H1 (cell line): ENCODE data around the gene NOBOX. TPM values are rescaled to one million over a fixed set of nuclear protein-coding genes. Genes with fewer than 3 reads are reported as not detected.

Experiments
- BACH1 ChIP-seq: IDR thresholded peaks from 2 replicates; pipeline ENCODE4 v1.6.1; 2012; ENCODE audit warnings: low read length, improper control_type of control experiment
- POLR2A ChIP-seq, 2 experiments: IDR thresholded peaks; 1 replicate in 1 of 2; 2 replicates in 1 of 2; pipeline ENCODE4 v1.6.1; 2011; ENCODE audit warnings: low read depth in 2 of 2, low read length in 2 of 2, mild to moderate bottlenecking in 2 of 2; ENCODE audit errors: control extremely low read depth in 1 of 2
- SRF ChIP-seq: IDR thresholded peaks from 2 replicates; pipeline ENCODE4 v1.6.1; 2011; ENCODE audit warnings: mild to moderate bottlenecking, low read depth, low read length, moderate library complexity
- ZNF274 ChIP-seq: IDR thresholded peaks from 2 replicates; pipeline ENCODE4 v1.7.0; 2012; ENCODE audit warnings: low read length, borderline replicate concordance; ENCODE audit errors: extremely low read depth
- polyA plus RNA-seq, 7 experiments: library from polyadenylated mRNA; depleted of rRNA in 3 of 7; stranded (reverse) in 5 of 7; unstranded in 2 of 7; fragments of >200 nt in 5 of 7; fragments of 200-250 nt in 2 of 7; gene quantifications; 1 replicate in 5 of 7; 2 replicates in 1 of 7; 4 replicates in 1 of 7; pipeline versions ENCODE4 v1.2.1 to v1.2.3, GENCODE V29; 2011 to 2013; ENCODE audit warnings: missing spikeins in 2 of 7, mixed read lengths in 2 of 7
- total RNA-seq: library from RNA; stranded (reverse); fragmentation: NEBNext Ultra II Directional; extraction: Animal tissue kit (Norgen Biotek cat#: 25700); gene quantifications from 2 replicates; pipeline ENCODE4 v1.2.1, GENCODE V29; 2021
- TF ChIP-seq, protein P1 (sequence below): fragments of 300-600 bp; sonication (generic); IDR thresholded peaks from 2 replicates; pipeline ENCODE4 v1.7.1; 2012; ENCODE audit warnings: low read length, moderate library complexity, mild to moderate bottlenecking, inconsistent platforms; ENCODE audit not compliant: insufficient replicate concordance
- TF ChIP-seq, protein P2 (sequence below): IDR thresholded peaks from 2 replicates; pipeline ENCODE4 v1.6.1; 2011; ENCODE audit warnings: low read depth, mild to moderate bottlenecking, low read length; ENCODE audit not compliant: insufficient read depth

NOBOX gene
- total and polyA plus RNA-seq, 2 of the 8 experiments (the other 6 are each of a cell fraction or from before 2014, with no cell fraction given) = not detected

DNA sequence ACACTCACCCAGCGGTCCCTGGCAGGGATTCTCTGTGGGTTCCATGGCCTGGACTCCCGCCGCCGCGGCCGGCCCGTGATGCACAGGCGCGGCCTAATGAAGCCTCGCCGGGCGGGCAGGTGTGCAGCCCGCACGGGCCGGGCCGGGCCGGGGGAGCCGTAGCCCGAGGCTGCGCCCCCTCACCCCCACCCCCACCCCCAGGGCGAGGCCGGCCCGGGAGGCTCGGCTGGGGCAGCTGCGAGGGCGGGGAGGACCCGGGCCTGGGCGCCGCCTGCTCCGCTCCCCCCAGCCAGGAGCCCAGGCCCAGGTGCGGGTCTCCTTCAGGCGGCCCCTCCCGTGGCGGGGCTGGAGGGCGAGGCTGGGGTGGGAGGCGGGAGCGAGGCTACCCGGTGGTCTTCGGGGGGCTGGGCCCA is at the start of gene NOBOX (continued):
- TF ChIP-seq, protein P1, sequence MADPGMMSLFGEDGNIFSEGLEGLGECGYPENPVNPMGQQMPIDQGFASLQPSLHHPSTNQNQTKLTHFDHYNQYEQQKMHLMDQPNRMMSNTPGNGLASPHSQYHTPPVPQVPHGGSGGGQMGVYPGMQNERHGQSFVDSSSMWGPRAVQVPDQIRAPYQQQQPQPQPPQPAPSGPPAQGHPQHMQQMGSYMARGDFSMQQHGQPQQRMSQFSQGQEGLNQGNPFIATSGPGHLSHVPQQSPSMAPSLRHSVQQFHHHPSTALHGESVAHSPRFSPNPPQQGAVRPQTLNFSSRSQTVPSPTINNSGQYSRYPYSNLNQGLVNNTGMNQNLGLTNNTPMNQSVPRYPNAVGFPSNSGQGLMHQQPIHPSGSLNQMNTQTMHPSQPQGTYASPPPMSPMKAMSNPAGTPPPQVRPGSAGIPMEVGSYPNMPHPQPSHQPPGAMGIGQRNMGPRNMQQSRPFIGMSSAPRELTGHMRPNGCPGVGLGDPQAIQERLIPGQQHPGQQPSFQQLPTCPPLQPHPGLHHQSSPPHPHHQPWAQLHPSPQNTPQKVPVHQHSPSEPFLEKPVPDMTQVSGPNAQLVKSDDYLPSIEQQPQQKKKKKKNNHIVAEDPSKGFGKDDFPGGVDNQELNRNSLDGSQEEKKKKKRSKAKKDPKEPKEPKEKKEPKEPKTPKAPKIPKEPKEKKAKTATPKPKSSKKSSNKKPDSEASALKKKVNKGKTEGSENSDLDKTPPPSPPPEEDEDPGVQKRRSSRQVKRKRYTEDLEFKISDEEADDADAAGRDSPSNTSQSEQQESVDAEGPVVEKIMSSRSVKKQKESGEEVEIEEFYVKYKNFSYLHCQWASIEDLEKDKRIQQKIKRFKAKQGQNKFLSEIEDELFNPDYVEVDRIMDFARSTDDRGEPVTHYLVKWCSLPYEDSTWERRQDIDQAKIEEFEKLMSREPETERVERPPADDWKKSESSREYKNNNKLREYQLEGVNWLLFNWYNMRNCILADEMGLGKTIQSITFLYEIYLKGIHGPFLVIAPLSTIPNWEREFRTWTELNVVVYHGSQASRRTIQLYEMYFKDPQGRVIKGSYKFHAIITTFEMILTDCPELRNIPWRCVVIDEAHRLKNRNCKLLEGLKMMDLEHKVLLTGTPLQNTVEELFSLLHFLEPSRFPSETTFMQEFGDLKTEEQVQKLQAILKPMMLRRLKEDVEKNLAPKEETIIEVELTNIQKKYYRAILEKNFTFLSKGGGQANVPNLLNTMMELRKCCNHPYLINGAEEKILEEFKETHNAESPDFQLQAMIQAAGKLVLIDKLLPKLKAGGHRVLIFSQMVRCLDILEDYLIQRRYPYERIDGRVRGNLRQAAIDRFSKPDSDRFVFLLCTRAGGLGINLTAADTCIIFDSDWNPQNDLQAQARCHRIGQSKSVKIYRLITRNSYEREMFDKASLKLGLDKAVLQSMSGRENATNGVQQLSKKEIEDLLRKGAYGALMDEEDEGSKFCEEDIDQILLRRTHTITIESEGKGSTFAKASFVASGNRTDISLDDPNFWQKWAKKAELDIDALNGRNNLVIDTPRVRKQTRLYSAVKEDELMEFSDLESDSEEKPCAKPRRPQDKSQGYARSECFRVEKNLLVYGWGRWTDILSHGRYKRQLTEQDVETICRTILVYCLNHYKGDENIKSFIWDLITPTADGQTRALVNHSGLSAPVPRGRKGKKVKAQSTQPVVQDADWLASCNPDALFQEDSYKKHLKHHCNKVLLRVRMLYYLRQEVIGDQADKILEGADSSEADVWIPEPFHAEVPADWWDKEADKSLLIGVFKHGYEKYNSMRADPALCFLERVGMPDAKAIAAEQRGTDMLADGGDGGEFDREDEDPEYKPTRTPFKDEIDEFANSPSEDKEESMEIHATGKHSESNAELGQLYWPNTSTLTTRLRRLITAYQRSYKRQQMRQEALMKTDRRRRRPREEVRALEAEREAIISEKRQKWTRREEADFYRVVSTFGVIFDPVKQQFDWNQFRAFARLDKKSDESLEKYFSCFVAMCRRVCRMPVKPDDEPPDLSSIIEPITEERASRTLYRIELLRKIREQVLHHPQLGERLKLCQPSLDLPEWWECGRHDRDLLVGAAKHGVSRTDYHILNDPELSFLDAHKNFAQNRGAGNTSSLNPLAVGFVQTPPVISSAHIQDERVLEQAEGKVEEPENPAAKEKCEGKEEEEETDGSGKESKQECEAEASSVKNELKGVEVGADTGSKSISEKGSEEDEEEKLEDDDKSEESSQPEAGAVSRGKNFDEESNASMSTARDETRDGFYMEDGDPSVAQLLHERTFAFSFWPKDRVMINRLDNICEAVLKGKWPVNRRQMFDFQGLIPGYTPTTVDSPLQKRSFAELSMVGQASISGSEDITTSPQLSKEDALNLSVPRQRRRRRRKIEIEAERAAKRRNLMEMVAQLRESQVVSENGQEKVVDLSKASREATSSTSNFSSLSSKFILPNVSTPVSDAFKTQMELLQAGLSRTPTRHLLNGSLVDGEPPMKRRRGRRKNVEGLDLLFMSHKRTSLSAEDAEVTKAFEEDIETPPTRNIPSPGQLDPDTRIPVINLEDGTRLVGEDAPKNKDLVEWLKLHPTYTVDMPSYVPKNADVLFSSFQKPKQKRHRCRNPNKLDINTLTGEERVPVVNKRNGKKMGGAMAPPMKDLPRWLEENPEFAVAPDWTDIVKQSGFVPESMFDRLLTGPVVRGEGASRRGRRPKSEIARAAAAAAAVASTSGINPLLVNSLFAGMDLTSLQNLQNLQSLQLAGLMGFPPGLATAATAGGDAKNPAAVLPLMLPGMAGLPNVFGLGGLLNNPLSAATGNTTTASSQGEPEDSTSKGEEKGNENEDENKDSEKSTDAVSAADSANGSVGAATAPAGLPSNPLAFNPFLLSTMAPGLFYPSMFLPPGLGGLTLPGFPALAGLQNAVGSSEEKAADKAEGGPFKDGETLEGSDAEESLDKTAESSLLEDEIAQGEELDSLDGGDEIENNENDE = no peak
- TF ChIP-seq BACH1 (no peak), POLR2A (IDR thresholded peaks at IDR 0.05; ENCODE audit: control extremely low read depth in 1 of 2, low read depth in 2 of 2, low read length in 2 of 2) (no peak), ZNF274 (no peak), SRF (no peak)
- TF ChIP-seq, protein P2, sequence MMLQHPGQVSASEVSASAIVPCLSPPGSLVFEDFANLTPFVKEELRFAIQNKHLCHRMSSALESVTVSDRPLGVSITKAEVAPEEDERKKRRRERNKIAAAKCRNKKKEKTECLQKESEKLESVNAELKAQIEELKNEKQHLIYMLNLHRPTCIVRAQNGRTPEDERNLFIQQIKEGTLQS = no peak
